Measurements from ENCODE around the gene PGBD1.

GRCh38 chr6:28257042-28257441, 24.3 kb upstream of the PGBD1 start:
- no peak for TF ChIP-seq EZH2 (IDR thresholded peaks at IDR 0.05; ENCODE audit: borderline replicate concordance, insufficient read depth, low read depth, low read length, poor library complexity, severe bottlenecking)
- TF ChIP-seq, protein P1, sequence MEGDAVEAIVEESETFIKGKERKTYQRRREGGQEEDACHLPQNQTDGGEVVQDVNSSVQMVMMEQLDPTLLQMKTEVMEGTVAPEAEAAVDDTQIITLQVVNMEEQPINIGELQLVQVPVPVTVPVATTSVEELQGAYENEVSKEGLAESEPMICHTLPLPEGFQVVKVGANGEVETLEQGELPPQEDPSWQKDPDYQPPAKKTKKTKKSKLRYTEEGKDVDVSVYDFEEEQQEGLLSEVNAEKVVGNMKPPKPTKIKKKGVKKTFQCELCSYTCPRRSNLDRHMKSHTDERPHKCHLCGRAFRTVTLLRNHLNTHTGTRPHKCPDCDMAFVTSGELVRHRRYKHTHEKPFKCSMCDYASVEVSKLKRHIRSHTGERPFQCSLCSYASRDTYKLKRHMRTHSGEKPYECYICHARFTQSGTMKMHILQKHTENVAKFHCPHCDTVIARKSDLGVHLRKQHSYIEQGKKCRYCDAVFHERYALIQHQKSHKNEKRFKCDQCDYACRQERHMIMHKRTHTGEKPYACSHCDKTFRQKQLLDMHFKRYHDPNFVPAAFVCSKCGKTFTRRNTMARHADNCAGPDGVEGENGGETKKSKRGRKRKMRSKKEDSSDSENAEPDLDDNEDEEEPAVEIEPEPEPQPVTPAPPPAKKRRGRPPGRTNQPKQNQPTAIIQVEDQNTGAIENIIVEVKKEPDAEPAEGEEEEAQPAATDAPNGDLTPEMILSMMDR (IDR thresholded peaks at IDR 0.05) = no peak

Data from B cell (primary cell).